SH-SY5Y (cell line): ENCODE results near the gene WDFY4.

Source experiments
- GATA2 ChIP-seq: IDR thresholded peaks from 2 replicates; pipeline ENCODE4 v1.6.1; 2011; ENCODE audit warnings: mild to moderate bottlenecking, low read depth, low read length
- GATA3 ChIP-seq: IDR thresholded peaks from 2 replicates; pipeline ENCODE4 v1.6.1; 2011; ENCODE audit warnings: low read depth, mild to moderate bottlenecking, low read length, moderate library complexity

GRCh38 chr10:48765527-48765926 lies 80.9 kb downstream of the WDFY4 start:
- TF ChIP-seq GATA2 (no peak), GATA3 (no peak)
